NCI-H345 treated with DMSO at 0.1 percent for 48 hours (cell line): ENCODE results near the gene FAM204A.
A peak's percentile ranks its signal among the peaks of the same experiment; 100 is the strongest.

Experiments used
- DNase-seq: peaks from one replicate; lab custom pipeline; 2025; ENCODE audit not compliant: unreplicated experiment; lab: John Stamatoyannopoulos, UW

The FAM204A gene

DNA sequence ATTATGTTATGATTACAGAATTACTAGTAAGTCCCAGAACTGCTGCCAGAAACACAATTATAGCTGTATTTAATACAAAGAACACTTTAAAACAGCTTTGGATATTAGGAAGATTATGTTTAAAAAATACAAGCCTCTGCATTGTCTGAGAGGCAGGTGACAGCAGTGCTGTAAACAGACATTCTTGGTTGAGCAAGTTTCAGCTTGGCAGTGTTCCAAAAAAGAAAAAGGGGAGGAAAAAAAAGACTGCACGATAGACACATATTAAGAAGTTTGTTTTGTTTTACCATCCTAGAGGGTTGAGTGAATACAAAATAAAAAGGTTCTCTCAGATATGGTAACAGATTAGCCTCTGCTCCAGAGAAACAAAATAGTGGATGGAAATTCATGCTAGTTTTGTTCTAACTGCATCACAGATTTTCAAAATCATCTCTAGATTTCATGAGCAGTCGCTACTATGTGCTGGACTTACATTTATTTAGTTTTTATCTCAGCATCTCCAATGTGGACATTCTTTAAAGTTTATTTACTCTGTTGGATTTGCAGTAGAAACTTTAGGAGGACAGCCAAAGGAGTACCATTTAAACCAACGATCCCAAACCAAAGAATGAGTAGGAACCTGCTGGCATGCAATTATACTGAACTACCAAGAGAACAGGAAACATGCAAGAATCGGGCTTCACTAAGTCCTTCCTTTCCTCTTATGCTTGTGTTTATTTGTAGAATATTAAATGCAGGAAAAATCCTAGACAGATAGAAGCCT lies 9.0 kb downstream of the FAM204A start:
- peak; percentile 49 for DNase-seq

DNA sequence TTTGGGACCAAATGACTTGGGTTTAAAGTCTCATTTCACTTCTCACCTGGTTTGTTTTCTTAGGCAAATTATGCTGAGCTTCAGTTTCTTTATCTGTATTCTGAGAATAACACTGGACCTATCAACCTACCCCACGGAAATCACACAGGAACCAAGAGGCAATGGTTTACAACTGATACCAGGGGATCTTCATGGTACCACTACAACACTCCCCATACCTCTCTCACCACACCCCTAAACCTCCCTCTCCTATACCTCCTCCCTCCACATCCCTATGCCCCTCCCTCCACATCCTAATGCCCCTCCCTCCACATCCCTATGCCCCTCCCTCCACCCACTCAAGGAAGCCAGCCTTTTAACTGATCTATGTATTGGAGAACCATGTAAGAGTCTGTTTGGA lies 9.9 kb downstream of the FAM204A start:
- DNase-seq, result no peak

DNA sequence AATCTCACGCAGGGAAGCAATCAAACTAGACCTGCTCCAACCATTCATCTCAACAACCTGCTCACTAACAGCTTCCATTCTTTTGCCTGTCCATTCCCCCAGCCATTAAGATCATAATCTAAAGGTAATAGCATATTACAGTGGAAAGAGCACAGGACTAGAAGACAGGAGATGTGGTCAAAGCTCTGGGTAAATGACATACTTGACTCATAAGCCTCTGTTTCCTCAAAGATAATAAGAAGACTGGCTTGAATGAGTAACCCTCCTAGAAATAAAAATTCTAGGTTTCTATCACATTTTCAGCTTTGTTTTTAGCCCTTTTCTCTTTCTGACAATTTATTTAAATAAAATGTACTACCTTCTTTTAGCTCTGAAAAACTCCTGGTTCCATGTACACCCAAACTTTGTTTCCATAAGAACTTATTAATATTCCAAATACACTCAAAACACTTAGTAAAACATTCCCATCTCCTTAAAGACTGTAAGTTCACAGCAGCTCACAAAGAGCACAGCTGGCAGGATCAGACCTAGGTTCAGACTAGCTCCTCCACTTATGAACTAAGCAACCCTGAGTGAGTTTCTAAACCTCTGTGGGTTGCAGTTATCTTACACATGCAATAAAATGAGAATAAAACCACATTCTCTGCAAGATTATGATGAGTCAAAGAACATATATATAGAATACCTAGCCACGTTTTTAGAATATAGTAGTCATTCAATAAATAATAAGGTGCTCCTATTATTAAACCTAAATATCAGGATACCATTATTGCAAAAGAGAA lies 11.6 kb downstream of the FAM204A start:
- no peak for DNase-seq

DNA sequence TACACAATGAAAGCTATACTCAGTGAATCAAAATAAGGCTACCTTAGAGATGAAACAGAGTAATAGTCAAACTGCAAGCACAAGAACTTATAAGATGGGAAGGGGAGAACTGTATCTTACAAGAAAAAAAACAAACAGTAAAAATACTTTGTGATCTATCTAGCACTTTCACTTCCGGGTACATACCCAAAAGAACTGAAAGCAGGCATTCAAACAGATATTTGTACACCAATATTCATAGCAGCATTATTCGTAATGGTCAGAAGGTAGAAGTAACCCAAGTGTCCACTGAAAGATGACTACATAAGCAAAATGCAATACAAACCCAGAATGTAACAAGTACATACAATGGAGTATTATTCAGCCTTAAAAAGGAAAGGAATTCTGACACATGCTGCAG lies 18.0 kb downstream of the FAM204A start:
- no peak for DNase-seq

DNA sequence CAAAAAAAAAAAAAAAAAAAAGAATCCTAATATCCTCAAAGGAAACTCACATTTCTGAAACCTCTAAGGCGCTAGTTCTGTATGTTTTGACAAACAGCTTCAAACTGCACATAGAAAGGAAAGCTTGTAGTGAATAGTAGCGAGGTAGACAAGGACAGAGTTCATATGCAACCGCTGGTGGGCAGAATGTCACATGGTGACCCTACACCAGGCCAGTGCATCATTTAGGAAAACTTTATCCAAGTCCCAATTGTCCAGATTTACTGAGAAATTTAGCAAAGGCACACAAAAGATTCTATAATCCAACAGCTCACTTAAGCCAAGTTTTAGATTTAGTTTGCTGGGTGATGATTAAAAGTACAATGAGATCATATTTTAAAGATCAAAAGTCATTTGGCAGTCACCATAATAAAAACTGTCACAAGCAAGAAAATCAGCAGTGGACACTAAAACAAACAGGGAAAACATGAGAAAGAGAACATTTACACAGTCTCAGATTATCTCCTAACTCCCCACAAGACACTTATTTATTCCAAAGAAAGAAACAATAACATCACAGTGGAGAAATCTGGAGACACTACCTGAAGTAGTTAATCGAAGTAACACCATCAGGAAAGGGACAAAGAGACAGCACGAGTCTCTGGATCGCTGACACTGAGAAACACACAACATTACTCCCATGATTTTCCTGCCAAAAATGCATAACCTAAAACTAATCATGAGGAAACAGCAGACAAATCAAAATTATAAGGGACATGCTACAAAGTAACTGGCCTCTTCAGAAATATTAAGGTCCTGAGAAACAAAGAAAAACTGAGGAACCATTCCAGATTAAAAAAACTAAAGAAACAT lies 20.2 kb downstream of the FAM204A start:
- DNase-seq, result no peak

DNA sequence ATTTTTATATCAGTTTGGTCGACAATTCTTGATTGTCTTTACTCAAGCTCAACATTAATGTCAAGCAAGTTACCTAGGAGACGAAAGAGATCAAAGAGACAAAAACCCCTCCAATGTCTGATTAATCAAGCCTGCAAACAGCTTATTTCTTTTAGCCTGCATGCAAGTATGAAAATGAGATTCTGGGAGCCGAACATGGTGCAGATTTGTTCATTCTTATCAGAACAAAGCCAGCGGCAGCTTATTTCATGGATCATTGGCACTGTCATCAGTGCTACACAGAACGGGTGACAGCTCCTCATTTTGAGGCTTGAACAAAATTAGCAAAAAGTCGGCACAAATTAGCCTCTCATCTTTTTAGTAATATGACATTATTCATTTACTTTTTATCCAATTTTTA lies 26.5 kb downstream of the FAM204A start:
- DNase-seq, result no peak

DNA sequence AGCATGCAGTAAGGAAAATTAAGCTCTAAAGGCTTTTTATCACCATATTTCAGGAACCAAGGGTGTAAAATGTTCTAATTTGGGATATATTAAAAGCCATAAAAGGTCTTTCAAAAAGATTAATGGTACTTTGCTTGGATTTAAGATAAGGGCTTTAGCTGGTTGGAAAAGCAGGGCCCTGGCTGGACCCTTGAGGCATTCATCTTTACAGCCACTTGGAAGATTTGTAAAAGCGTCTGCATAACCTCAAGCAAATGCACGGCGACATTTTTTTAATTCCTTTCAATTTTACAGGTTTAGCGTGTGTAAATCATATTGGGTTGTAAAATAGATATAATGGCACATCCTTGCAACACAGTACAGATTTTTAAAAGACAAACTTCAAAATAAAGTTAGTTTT lies 27.2 kb downstream of the FAM204A start:
- no peak for DNase-seq

DNA sequence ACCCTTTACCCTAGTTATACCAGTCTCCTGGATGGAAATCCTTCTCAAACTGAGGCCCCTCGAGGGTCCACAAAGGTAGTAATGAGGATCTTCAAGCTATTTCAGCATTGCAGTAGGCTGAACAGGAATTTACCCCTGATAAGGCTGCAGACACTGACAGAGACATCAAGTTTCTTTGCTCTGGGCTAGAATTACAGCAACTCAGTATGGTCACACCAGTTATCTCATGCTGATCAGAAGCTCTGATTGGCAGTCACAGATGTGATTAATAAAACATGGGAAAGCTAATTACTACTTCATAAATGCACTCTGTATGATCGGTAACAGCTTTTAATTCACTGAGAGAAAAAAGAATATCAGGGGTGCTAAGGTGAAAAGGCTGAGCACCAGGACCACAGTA lies 30.6 kb downstream of the FAM204A start:
- no peak for DNase-seq

DNA sequence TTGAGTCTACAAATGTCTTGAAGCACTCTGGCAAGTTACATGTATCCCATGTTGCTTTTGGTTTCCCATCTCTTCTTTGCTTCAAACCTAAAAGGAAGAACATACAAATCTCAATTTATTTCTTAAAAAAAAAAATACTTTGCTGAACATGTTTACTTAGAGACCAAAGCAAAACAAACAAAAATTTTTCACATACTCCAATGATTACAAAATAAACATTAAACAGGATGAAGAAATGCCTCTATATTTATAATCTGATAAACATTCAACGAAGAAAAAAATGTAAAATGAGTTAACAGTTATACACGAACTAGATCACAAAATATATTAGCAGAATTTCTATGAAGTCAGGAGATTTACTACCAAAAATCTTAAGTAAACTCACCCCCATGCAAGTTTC lies 31.3 kb downstream of the FAM204A start:
- no peak for DNase-seq

DNA sequence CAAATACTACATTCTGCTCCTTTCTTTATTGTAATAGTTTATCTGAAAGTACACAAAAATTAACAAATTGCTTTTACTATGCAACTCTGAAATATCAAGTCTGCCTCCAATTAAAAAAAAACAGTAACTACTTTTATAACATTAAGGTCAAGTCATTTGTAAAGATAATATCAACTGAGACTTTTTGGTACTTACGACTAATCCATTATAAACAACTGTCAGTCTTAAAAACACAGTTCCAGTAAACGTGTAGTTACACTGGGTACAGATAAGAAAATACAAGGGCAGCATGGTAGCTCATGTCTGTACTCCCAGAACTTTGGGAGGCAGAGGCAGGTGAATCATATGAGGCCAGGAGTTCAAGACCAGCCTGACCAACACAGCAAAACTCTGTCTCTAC lies 32.2 kb downstream of the FAM204A start:
- DNase-seq, result no peak

DNA sequence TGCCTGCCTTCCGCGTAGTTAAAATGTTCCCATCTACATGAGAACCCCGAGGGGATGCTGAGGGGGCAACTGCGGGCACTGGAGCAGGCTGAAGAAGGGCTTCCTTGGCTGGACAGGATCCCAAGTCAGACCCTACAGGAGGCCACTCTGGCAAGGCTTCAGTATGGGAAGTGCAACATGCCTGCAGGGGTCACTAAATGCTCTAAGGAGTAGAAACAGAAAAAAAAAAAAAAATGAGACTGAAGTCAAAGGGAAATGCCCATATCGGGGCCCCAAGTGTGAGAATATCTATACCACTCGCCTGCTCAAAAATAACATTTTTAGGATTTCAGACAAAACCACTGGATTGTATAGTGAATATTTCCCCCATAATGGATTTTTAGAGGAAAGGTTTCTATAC lies 33.5 kb downstream of the FAM204A start:
- no peak for DNase-seq

DNA sequence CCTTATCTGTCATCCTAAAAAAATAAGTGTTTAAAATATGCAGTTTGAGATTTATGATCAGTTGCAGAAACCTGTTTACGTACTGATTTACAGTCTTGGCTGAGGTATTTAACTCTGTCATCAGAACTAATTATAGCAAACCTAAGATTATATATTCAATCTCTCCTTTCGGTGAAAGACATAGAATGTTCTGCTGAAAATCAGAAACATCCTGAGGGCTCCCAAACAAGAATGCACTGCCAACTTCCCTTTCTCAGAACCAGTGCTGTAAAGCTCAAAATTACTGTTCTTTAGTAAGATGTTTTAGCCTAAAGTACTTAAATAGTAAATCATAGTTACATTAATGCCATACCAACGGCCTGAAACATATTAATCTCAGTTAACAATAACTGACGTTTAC lies 34.3 kb downstream of the FAM204A start:
- no peak for DNase-seq

DNA sequence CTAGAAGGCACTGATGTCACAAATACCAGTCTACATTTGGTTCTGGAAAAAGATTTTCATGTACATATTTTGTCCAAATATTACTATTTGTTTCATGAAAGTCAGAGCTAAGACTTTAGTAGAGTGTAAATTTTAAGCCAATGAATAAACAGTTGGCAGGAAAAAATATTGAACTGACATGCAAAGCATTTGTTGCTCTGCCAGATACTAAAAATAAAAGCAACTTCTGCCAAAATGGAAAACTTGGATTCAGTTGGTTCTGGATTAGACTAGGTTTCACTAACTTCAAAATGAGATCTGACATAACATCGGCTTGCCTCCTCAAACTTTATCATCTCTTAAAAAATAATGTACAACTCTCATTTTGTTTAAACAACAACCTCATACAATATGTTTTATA lies 34.9 kb downstream of the FAM204A start:
- DNase-seq, result no peak

DNA sequence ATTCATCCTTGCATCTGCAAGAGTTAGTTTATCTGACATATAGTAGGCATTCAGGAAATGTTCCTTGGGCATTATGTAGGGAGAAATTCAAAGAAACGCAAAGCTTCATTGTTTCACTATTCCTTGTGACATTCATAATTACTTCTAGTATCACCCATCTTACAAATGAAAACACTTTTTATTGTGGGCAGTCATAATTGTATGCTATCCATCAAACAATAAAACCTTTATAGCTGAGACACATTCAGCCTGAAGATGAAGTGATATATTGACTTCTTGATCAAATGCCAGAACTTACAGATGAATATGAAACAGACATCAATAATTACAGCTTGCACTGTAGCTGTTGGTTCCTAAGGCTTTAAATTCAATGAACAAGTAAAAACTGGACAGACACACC lies 36.4 kb downstream of the FAM204A start:
- no peak for DNase-seq

DNA sequence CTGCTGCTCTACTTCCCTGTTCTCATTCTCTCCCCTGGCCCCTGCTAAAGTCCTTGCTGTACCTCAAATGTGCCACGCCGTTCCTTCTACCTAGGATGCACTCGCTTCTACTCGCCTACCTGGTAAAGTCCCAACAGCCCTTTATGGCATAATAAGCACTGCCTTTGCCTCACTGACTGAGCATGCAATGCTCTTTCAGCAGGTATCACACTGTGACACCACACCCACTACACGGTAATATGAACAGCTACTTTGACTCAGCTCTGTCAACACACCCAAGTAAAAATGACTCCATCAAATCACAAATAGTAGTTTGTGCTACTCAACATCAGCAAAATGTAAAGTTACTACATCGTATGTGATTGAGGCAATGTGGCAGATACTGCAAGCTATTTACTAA lies 37.6 kb downstream of the FAM204A start:
- DNase-seq, result no peak

DNA sequence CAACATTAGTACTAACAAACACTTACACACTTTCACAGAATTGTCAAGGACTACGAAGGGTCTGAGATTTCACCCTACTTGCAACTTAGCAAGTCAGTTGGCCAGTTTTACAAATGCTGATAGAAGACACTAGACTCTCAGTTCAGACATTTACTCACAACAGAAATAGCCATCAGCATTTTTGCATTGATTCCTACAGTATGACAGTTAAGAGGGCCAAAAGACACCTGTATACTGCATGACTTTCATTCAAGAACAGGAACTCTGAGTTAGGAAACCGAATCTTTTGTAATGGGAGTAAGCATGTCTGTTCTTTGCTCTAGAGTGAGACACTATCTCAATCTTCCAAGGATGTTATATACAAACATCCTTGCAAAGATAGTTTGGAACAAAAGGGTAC lies 40.9 kb downstream of the FAM204A start:
- DNase-seq, result no peak

DNA sequence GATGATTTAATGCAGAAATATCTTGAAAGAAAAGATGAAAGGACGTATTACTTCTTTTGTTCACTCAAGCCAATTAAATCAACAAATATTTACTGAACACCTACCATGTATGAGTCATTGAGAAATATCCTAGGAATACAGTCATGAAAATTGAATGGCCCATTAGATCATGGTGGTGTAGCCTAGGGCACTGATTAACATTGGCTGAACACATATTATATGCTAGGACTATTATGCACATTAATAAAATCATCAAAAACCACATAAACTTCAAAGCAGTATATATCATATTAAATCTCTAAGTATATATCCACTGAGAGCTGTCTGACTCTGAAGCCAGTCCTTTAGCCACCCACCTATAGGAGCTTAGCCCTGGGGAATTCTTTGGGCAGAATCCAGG lies 41.8 kb downstream of the FAM204A start:
- no peak for DNase-seq

DNA sequence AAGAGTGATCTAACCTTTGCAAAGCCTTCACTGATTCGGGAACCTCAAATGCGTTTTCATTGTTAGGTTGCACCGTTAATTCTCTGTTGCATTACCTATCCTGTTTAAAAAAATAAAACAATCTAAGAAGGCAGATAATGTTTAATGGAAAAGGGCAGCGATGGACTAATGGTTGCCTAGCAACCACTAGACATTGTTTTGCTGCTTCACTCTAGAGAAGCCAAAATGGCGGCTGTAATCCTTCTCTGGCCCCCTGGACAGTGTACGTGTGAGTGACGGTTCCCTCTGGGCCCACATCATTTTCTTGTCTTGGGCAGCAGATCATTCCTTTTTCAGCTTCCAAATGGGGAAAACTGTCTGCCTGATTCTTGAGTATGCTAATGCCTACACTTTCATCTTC lies 43.3 kb downstream of the FAM204A start:
- DNase-seq, result no peak

DNA sequence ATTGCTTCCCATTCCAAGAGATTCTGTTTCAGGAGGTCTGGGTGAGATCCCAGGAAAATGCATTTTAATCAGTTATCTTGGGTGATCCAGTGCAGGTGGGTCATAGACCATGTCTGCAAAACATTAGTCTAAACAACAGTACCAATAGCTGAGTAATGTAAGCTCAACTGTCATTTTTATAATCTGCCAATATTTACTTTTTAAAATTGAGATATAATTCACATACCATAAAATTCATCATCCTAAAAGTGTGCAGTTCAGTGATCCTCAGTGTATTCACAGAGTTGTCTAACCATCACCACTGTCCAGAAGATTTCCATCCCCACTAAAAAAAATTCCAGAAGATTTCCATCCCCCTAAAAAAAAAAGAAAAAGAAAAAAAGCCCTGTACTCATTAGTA lies 51.0 kb downstream of the FAM204A start:
- DNase-seq, result no peak

DNA sequence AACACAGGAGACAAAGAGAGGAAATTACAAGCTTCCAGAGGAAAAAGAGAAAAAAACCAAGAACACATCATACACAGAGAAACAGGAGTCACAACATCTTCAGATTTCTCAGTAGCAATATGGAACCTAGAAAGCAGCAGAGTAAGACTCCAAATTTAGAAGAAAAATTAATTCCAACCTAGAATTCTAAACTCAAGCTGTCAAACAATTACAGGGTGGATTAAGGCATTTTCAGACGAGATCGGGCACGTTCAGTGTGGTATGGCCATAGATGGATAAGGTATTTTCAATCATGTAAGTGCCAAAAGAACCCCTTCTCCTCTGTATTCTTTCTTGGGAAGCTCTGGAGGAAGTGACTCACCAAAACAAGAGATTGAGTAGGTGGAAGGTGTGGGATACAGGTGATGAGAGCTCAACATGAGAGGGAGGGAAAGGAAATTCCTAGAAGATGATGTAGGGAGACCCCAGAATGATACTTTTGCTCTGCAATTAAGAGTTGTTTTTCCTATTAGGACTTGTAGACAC lies 51.6 kb downstream of the FAM204A start:
- no peak for DNase-seq

DNA sequence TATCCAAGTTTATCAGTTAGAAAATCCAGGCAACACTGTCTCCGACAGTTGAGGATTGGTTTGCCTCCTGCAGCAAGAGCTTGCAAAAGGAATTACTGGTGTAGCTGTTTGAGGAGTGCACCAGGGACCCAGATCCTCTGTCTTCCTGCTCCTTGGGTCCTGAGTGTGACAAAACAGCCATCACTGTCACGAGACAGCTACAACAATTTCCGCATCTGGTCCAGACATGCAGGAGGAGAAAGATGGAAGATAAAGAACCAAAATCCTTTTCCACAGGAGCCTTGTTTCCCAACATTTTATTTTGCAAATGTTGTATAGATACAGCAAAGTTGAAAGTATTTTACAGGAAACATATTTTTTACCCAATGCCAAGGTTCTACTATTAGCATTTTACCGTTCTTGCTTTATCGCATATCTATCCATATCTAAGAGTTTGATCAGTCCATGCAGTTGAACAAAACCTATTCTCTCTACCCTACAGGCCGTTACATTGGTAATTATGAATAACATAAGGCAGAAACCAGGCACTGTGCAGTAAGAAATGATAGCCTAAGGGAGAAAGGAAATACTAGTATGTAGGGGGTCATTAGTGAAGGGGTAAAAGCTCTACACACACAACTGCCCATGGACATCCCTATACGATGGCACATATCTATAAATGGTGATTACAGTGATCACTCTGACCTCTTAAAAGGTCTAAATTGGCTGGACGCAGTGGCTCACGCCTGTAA lies 54.9 kb downstream of the FAM204A start:
- no peak for DNase-seq
